Spleen (tissue), 11 donors: ENCODE data around the gene DNAJB8. TPM values are rescaled to one million over a fixed set of nuclear protein-coding genes. Genes with fewer than 3 reads are reported as not detected.

ENCODE experiments used
- DNase-seq: peaks from one replicate; pipeline ENCODE4 v3.0.0-alpha.2; 2020
- H3K27ac ChIP-seq, 8 donors: fragments of 200-600 bp; sonication (generic) in 7 of 8; 1 replicate in 4 of 8; 2 replicates in 4 of 8; pipeline versions ENCODE4 v1.5.0 to v1.8.0; 2016 to 2021; ENCODE audit warnings: inconsistent platforms in 4 of 8, mild to moderate bottlenecking in 4 of 8, moderate library complexity in 1 of 8
- H3K27me3 ChIP-seq, 7 donors: fragments of 200-600 bp; sonication (generic) in 6 of 7; replicated peaks in 1 of 7; 1 replicate in 4 of 7; 2 replicates in 3 of 7; pipeline versions ENCODE4 v1.5.0 to v1.8.0; 2016 to 2021; ENCODE audit warnings: inconsistent platforms in 3 of 7, mild to moderate bottlenecking in 1 of 7
- H3K36me3 ChIP-seq, 6 donors: fragments of 200-600 bp; sonication (generic) in 5 of 6; 1 replicate in 4 of 6; 2 replicates in 2 of 6; pipeline versions ENCODE4 v1.5.0 to v1.8.0; 2016 to 2021; ENCODE audit warnings: inconsistent platforms in 2 of 6
- H3K4me1 ChIP-seq, 6 donors: fragments of 200-600 bp; sonication (generic) in 5 of 6; 1 replicate in 3 of 6; 2 replicates in 3 of 6; pipeline versions ENCODE4 v1.5.0 to v1.8.0; 2016 to 2021; ENCODE audit warnings: inconsistent platforms in 3 of 6
- H3K4me3 ChIP-seq, 8 donors: fragments of 200-600 bp; sonication (generic) in 7 of 8; 1 replicate in 4 of 8; 2 replicates in 4 of 8; pipeline versions ENCODE4 v1.5.0 to v1.8.0; 2016 to 2021; ENCODE audit warnings: inconsistent platforms in 4 of 8, mild to moderate bottlenecking in 4 of 8, moderate library complexity in 2 of 8
- H3K9me3 ChIP-seq, 8 donors: fragments of 200-600 bp; sonication (generic) in 7 of 8; 1 replicate in 4 of 8; 2 replicates in 4 of 8; pipeline versions ENCODE4 v1.5.0 to v1.8.0; 2016 to 2021; ENCODE audit warnings: inconsistent platforms in 4 of 8
- POLR2A ChIP-seq, 3 donors: fragments of 450-650 bp; IDR thresholded peaks; one replicate each; pipeline ENCODE4 v1.5.1; 2017; ENCODE audit warnings: antibody characterized with exemption in 3 of 3, mild to moderate bottlenecking in 1 of 3
- POLR2AphosphoS5 ChIP-seq, 3 donors: sonication (generic); formaldehyde crosslinking; IDR thresholded peaks; one replicate each; pipeline ENCODE4 v1.5.1; 2017; ENCODE audit warnings: antibody characterized with exemption in 3 of 3
- WGBS, 5 donors: extraction: QIAGEN DNeasy Blood & Tissue Kit in 3 of 5; methylation state at CpG; one replicate each; pipeline versions ENCODE4 v1.1.5 to v1.1.7; 2013 to 2018; 5-methylcytosine and 5-hydroxymethylcytosine counted together
- intact Hi-C: fragments of 100-400 bp; cut with DNase I; formaldehyde crosslinking; loops from one replicate; pipeline ENCODE4 v1.15.0; 2023; ENCODE audit warnings: low total_unique reads
- polyA plus RNA-seq, 3 donors: library from polyadenylated mRNA; stranded (reverse); fragments of 200-250 nt; gene quantifications; one replicate each; pipeline ENCODE4 v1.2.1, GENCODE V29; 2013
- total RNA-seq, 7 donors: library from RNA; depleted of rRNA in 3 of 7; stranded (reverse); fragments of >200 nt in 3 of 7; fragmentation: NEBNext Ultra II Directional in 4 of 7; extraction: Animal tissue kit (Norgen Biotek cat#: 25700) in 4 of 7; gene quantifications; one replicate each; pipeline versions ENCODE4 v1.1.0 to v1.2.1, GENCODE V29; 2016 to 2021
- TF ChIP-seq, protein P1 (sequence below), 11 experiments: fragments of 200-600 bp in 7 of 11; fragments of 450-650 bp in 4 of 11; sonication (generic) in 4 of 11; IDR thresholded peaks in 8 of 11; conservative IDR thresholded peaks in 3 of 11; 1 replicate in 7 of 11; 2 replicates in 4 of 11; pipeline versions ENCODE4 v1.4.0 to v1.8.0; 2016 to 2021; ENCODE audit warnings: antibody characterized with exemption in 11 of 11, inconsistent platforms in 4 of 11, mild to moderate bottlenecking in 1 of 11
- donor health status: healthy with polysubstance abuse.
- donor health status: DM: no; HTN: no; CAD: no; lungs with moderate emphysema.
- donor health status: DM: no; HTN: no; CAD: no.
- donor health status: Bipolar disorder and iron deficiency.
- donor health status: healthy.
- donor health status: DM: no; HTN: no; CAD: no.
- donor health status: DM: yes; HTN: yes; CAD: no.

Gene DNAJB8
- total and polyA plus RNA-seq, 10 donors, result not detected

DNA sequence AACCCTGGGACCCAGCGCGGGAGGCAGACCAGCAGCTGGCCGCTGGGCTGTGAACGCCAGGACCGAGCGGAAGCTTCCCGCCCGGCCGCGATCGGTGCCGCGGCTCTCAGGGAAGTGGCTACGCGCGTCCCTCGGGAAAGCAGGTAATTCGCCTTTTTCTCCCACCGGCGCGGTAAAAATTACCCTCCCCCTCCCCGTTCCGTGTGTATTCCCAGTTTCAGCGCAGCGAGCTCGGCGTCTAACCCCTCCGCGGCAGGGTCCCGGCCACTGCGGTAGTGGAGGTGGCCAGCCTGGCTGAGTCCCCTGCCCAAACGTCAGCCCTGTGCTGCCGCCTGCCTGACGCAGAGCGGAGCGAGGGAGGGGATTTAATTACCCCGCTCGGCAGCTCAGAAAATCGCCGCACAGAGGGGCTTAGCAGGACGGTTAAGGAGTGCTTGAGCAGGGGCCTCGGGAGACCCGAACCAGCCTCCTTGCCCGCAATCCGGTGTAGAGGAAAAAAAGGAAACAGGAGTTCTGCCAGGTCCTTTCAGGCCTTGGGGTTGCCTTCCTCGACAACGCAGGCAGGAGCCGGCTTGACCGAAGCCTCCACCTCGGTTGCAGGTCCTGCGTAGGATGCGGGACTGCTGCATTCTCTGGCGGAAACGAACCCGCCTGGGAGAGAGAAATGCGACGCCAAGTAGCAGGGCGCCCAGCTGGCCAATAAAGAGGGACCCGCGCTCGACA, 23.4 kb upstream of the DNAJB8 start:
- Histone ChIP-seq H3K9me3 (no peaks in the 10 kb centered on the region), H3K4me3 (peak overlapping the region; percentile 40 to 85 (median 68)), H3K36me3 (peaks cover 0 to 9% (median 0%) of the 10 kb centered on the region in 6 donors), H3K27ac (peak overlapping the region; percentile 22 to 95 (median 90)), H3K27me3 (peaks cover 3 to 100% (median 85%) of the 10 kb centered on the region in 7 donors), H3K4me1 (peaks cover 37 to 97% (median 88%) of the 10 kb centered on the region in 6 donors)
- intact Hi-C loops, result no loop called here
- DNase-seq, result peak; percentile 81
- 3 to 7% (median 4%) methylated on average over 11 to 61 of the region's 61 CpGs for WGBS, 5 donors
- TF ChIP-seq POLR2AphosphoS5 (IDR thresholded peaks at IDR 0.05), result peak in 2 of 3 donors; percentile 70 to 77
- TF ChIP-seq POLR2A (IDR thresholded peaks at IDR 0.05), result no peak
- TF ChIP-seq, protein P1, sequence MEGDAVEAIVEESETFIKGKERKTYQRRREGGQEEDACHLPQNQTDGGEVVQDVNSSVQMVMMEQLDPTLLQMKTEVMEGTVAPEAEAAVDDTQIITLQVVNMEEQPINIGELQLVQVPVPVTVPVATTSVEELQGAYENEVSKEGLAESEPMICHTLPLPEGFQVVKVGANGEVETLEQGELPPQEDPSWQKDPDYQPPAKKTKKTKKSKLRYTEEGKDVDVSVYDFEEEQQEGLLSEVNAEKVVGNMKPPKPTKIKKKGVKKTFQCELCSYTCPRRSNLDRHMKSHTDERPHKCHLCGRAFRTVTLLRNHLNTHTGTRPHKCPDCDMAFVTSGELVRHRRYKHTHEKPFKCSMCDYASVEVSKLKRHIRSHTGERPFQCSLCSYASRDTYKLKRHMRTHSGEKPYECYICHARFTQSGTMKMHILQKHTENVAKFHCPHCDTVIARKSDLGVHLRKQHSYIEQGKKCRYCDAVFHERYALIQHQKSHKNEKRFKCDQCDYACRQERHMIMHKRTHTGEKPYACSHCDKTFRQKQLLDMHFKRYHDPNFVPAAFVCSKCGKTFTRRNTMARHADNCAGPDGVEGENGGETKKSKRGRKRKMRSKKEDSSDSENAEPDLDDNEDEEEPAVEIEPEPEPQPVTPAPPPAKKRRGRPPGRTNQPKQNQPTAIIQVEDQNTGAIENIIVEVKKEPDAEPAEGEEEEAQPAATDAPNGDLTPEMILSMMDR (IDR thresholded peaks at IDR 0.05 in 8 of 11, conservative IDR thresholded peaks at IDR 0.05 in 3 of 11), result peak in 3 of 11 experiments; percentile 13 to 34 (median 24)

DNA sequence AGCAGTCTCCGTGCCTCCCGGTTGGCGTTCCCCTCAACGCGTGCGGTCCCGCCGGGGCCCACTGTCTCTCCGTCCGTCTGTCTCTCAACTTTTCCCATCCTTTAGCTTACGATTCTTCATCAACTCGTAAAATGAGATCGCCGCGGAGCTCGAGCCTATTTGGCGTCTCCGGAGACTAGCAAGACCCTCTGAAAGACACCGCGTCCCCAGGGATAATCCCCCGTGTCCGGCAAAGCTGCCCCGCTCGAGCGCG, 22.9 kb upstream of the DNAJB8 start:
- H3K27ac ChIP-seq, result peak overlapping the region; percentile 22 to 95 (median 90)
- peaks cover 3 to 100% (median 86%) of the 10 kb centered on the region in 7 donors for H3K27me3 ChIP-seq
- no peak for DNase-seq
- H3K4me1 ChIP-seq, result peaks cover 37 to 100% (median 90%) of the 10 kb centered on the region in 6 donors
- intact Hi-C loops, result no loop called here
- no peaks in the 10 kb centered on the region for H3K9me3 ChIP-seq
- TF ChIP-seq POLR2AphosphoS5 (IDR thresholded peaks at IDR 0.05) (no peak), POLR2A (IDR thresholded peaks at IDR 0.05) (no peak)
- TF ChIP-seq, protein P1 (IDR thresholded peaks at IDR 0.05 in 8 of 11, conservative IDR thresholded peaks at IDR 0.05 in 3 of 11), result no peak
- peak overlapping the region; percentile 40 to 85 (median 68) for H3K4me3 ChIP-seq
- H3K36me3 ChIP-seq, result peaks cover 0 to 9% (median 0%) of the 10 kb centered on the region in 6 donors
- 0 to 2% (median 1%) methylated on average over 21 to 26 of the region's 26 CpGs for WGBS, 5 donors

DNA sequence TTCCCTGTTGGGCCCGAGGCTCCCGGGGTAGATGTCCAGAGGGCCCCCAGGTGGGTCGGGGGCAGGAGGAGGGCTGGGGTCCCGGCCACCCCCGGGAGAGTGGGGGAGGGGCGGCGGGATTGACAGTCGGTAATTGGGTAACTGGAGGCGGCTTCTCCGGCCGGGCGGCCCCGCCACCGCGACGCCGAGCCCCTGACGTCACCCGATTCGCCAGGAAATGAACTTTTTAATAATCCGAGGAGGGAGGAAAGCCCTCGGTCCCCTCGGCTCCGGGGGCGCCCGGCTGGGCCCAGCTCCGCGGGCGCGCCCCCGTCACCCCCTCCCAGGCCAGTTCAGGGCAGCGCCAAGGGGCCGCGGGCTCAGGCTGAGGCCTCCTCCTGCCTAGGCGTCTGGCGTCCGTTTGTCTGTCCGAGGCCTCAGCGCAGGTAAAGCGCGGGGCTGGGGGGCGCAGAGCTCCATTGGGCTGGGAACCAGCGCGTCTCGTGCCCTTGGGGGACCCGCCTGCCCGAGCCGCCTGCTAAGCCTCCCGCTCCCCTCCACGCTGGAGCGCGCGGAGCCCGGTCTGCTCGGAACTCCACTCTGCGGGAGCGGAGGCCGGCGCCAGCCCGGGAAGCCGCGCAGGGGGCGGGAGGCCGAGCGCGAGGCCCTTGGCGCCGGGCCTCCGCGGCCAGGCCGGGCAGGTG, 22.4 kb upstream of the DNAJB8 start:
- peak; percentile 79 for DNase-seq
- WGBS, 5 donors, result 0 to 2% (median 1%) methylated on average over 24 to 71 of the region's 71 CpGs
- H3K27me3 ChIP-seq, result peaks cover 3 to 100% (median 88%) of the 10 kb centered on the region in 7 donors

More for the DNA sequence above, 22.4 kb upstream of the DNAJB8 start:
- H3K4me1 ChIP-seq, result peaks cover 37 to 100% (median 91%) of the 10 kb centered on the region in 6 donors
- peak overlapping the region; percentile 22 to 95 (median 90) for H3K27ac ChIP-seq
- peak overlapping the region; percentile 40 to 85 (median 68) for H3K4me3 ChIP-seq
- peak; percentile 45 to 79 (median 73) for TF ChIP-seq POLR2AphosphoS5 (IDR thresholded peaks at IDR 0.05)
- TF ChIP-seq, protein P1 (IDR thresholded peaks at IDR 0.05 in 8 of 11, conservative IDR thresholded peaks at IDR 0.05 in 3 of 11), result no peak
- H3K9me3 ChIP-seq, result no peaks in the 10 kb centered on the region
- H3K36me3 ChIP-seq, result peaks cover 0 to 9% (median 0%) of the 10 kb centered on the region in 6 donors
- intact Hi-C loops, result no loop called here
